PFSK-1 (cell line): ENCODE data around the gene APP.

ENCODE experiments used
- FOXP2 ChIP-seq: optimal IDR thresholded peaks from 2 replicates; pipeline ENCODE3; 2011; ENCODE audit warnings: borderline replicate concordance, control low read depth, inconsistent platforms; ENCODE audit not compliant: insufficient read depth; ENCODE audit errors: extremely low read length, extremely low read depth
- POLR2AphosphoS5 ChIP-seq: IDR thresholded peaks from 2 replicates; pipeline ENCODE4 v1.6.1; 2012; ENCODE audit warnings: low read depth, mild to moderate bottlenecking, control low read depth, low read length, moderate library complexity
- REST ChIP-seq, 2 experiments: IDR thresholded peaks; 2 replicates each; pipeline versions ENCODE4 v1.6.1 to v1.8.0; 2011 to 2012; ENCODE audit warnings: low read depth in 2 of 2, low read length in 2 of 2, control low read depth in 1 of 2, inconsistent platforms in 1 of 2, mild to moderate bottlenecking in 1 of 2, moderate library complexity in 1 of 2; ENCODE audit not compliant: insufficient read depth in 1 of 2
- SIN3A ChIP-seq: IDR thresholded peaks from 2 replicates; pipeline ENCODE4 v1.6.1; 2012; ENCODE audit warnings: mild to moderate bottlenecking, low read length, moderate library complexity, borderline replicate concordance; ENCODE audit not compliant: insufficient read depth
- TAF1 ChIP-seq: IDR thresholded peaks from 2 replicates; pipeline ENCODE4 v1.6.1; 2012; ENCODE audit warnings: low read length, control low read depth, borderline replicate concordance; ENCODE audit not compliant: insufficient read depth

GRCh38 chr21:26194326-26194725, 23.8 kb upstream of the APP start:
- TF ChIP-seq POLR2AphosphoS5 (no peak), TAF1 (no peak), REST (IDR thresholded peaks at IDR 0.05; ENCODE audit: insufficient read depth in 1 of 2, low read depth in 2 of 2, low read length in 2 of 2) (no peak), SIN3A (no peak), FOXP2 (no peak)
